HAP-1 (cell line): ENCODE data around the gene ANAPC5.
"Not testable (repeated sequence)": the region's sequence is repeated elsewhere in the genome, so short reads cannot be mapped to it uniquely, and the experiment has no call there.

Experiments used
- DNase-seq, 2 experiments: peaks; one replicate each; pipeline ENCODE4 v3.0.0-alpha.2; 2016 to 2020; ENCODE audit warnings: low spot score in 2 of 2
- H3K27me3 ChIP-seq: fragments of 250-450 bp; sonication (Bioruptor Pico); 2 replicates; pipeline ENCODE4 v1.5.1; 2020; ENCODE audit warnings: low read depth, mild to moderate bottlenecking, moderate library complexity
- H3K36me3 ChIP-seq: fragments of 250-450 bp; sonication (Bioruptor Pico); replicated peaks from 2 replicates; pipeline ENCODE4 v1.5.1; 2020; ENCODE audit warnings: mild to moderate bottlenecking
- H3K4me1 ChIP-seq: fragments of 250-450 bp; sonication (Bioruptor Pico); 2 replicates; pipeline ENCODE4 v1.5.1; 2020; ENCODE audit warnings: mild to moderate bottlenecking
- H3K4me3 ChIP-seq: fragments of 250-450 bp; sonication (Bioruptor Pico); 2 replicates; pipeline ENCODE4 v1.5.1; 2020; ENCODE audit warnings: mild to moderate bottlenecking, moderate library complexity
- H3K9me3 ChIP-seq: fragments of 250-450 bp; sonication (Bioruptor Pico); 2 replicates; pipeline ENCODE4 v1.5.1; 2020; ENCODE audit warnings: mild to moderate bottlenecking, moderate library complexity
- in situ Hi-C: fragments of 300-500 bp; cut with MboI; formaldehyde crosslinking; loops from 3 replicates; pipeline ENCODE4 v1.14.3; 2020; ENCODE audit warnings: low sequenced_read_pairs, inconsistent platforms, mixed read lengths

Gene ANAPC5

DNA sequence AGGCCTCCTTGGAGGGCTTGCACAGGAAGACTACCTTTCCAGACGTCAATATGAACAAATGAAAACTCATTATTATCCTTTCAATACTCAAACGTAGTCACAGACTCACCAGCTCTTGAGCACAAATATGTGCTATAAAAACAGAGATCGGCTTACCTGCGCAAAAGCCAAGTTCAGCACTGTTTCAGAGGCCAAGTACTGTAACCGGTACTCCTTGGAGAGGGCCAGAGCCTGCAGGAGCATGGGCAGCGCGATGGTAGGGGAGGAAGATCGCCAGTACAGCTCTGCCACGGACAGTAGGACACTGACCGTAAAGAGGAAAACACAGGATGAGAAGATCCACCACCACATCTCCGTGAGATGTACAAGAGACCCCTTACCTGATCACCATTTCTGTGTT is 34.1 kb downstream of the ANAPC5 start:
- H3K36me3 ChIP-seq = peaks cover 47% of the 10 kb centered on the region
- in situ Hi-C loops = no loop called here

GRCh38 chr12:121314431-121314830 is 37.8 kb downstream of the ANAPC5 start:
- in situ Hi-C loops = no loop called here
- DNase-seq = no peak
- Histone ChIP-seq H3K9me3 (no peaks in the 10 kb centered on the region), H3K27me3 (no peaks in the 10 kb centered on the region), H3K4me3 (no peak overlapping the region), H3K36me3 (peaks cover 50% of the 10 kb centered on the region), H3K4me1 (no peaks in the 10 kb centered on the region)

More for the DNA sequence above, 34.1 kb downstream of the ANAPC5 start:
- Histone ChIP-seq H3K4me3 (no peak overlapping the region), H3K27me3 (no peaks in the 10 kb centered on the region), H3K4me1 (no peaks in the 10 kb centered on the region), H3K9me3 (no peaks in the 10 kb centered on the region)
- no peak for DNase-seq

GRCh38 chr12:121310231-121310630 is 42.0 kb downstream of the ANAPC5 start:
- peaks cover 40% of the 10 kb centered on the region for H3K36me3 ChIP-seq
- DNase-seq, H3K9me3 ChIP-seq, H3K27me3 ChIP-seq, H3K4me1 ChIP-seq, H3K4me3 ChIP-seq, in situ Hi-C loops: not testable (repeated sequence)

- H3K27me3 ChIP-seq, H3K4me3 ChIP-seq, DNase-seq, H3K9me3 ChIP-seq, in situ Hi-C loops, H3K4me1 ChIP-seq: not testable (repeated sequence)
- H3K36me3 ChIP-seq = peaks cover 37% of the 10 kb centered on the region
These were observed 44.8 kb downstream of the ANAPC5 start for GRCh38 chr12:121307397-121307796.

GRCh38 chr12:121304306-121304705 is 47.9 kb downstream of the ANAPC5 start:
- no peaks in the 10 kb centered on the region for H3K9me3 ChIP-seq
- DNase-seq = no peak
- H3K4me3 ChIP-seq = no peak overlapping the region
- H3K27me3 ChIP-seq = no peaks in the 10 kb centered on the region
- in situ Hi-C loops = no loop called here
- H3K36me3 ChIP-seq = peaks cover 13% of the 10 kb centered on the region
- no peaks in the 10 kb centered on the region for H3K4me1 ChIP-seq

DNA sequence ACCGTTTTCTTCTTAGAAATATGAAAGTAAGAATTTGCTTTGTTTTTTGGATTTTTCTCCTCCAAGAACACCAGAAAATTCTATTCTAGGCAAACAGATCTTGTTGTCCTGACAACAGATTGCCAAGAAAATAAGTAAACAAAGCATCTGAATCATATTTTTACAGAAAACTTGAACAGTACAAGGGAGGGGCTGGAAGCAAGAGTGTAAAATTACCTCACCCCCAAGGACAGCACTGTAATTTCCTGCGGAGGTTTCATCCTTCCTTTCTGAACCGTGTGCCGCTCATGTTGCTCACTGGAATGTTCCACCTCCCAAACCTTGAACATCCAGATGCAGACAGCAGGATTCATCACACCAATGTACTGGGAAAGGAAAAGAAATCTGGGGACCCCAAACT is 50.3 kb downstream of the ANAPC5 start:
- in situ Hi-C loops = no loop called here
- Histone ChIP-seq H3K27me3 (no peaks in the 10 kb centered on the region), H3K4me1 (peaks cover 5% of the 10 kb centered on the region; the same call in 1 of the 2 replicates)

GRCh38 chr12:121300083-121300819 is 52.0 kb downstream of the ANAPC5 start:
- Histone ChIP-seq H3K4me1 (peaks cover 5% of the 10 kb centered on the region), H3K9me3 (no peaks in the 10 kb centered on the region), H3K4me3 (no peak overlapping the region), H3K27me3 (no peaks in the 10 kb centered on the region), H3K36me3 (0 out of 2 replicates have a peak, but pooled peaks cover 3% of the 10 kb centered on the region)
- DNase-seq = no peak
- in situ Hi-C loops = no loop called here

More for the DNA sequence above, 50.3 kb downstream of the ANAPC5 start:
- no peak for DNase-seq
- Histone ChIP-seq H3K36me3 (no peaks in the 10 kb centered on the region), H3K9me3 (no peaks in the 10 kb centered on the region), H3K4me3 (no peak overlapping the region)

GRCh38 chr12:121299662-121300061 is 52.5 kb downstream of the ANAPC5 start:
- in situ Hi-C loops = no loop called here
- no peak overlapping the region for H3K4me3 ChIP-seq
- DNase-seq = no peak
- H3K9me3 ChIP-seq = no peaks in the 10 kb centered on the region
- H3K27me3 ChIP-seq = no peaks in the 10 kb centered on the region
- H3K4me1 ChIP-seq = peaks cover 11% of the 10 kb centered on the region
- 0 out of 2 replicates have a peak, but pooled peaks cover 3% of the 10 kb centered on the region for H3K36me3 ChIP-seq

GRCh38 chr12:121298411-121298810 is 53.8 kb downstream of the ANAPC5 start:
- H3K27me3 ChIP-seq, H3K36me3 ChIP-seq, DNase-seq, H3K9me3 ChIP-seq, H3K4me3 ChIP-seq, in situ Hi-C loops: not testable (repeated sequence)
- peaks cover 12% of the 10 kb centered on the region for H3K4me1 ChIP-seq

- Histone ChIP-seq H3K9me3 (no peaks in the 10 kb centered on the region), H3K4me1 (peaks cover 12% of the 10 kb centered on the region), H3K4me3 (peak overlapping the region; percentile 67), H3K36me3 (peaks cover 8% of the 10 kb centered on the region), H3K27me3 (no peaks in the 10 kb centered on the region)
- no peak for DNase-seq
- in situ Hi-C loops = no loop called here
These were observed 54.7 kb downstream of the ANAPC5 start for GRCh38 chr12:121297435-121297991.

DNA sequence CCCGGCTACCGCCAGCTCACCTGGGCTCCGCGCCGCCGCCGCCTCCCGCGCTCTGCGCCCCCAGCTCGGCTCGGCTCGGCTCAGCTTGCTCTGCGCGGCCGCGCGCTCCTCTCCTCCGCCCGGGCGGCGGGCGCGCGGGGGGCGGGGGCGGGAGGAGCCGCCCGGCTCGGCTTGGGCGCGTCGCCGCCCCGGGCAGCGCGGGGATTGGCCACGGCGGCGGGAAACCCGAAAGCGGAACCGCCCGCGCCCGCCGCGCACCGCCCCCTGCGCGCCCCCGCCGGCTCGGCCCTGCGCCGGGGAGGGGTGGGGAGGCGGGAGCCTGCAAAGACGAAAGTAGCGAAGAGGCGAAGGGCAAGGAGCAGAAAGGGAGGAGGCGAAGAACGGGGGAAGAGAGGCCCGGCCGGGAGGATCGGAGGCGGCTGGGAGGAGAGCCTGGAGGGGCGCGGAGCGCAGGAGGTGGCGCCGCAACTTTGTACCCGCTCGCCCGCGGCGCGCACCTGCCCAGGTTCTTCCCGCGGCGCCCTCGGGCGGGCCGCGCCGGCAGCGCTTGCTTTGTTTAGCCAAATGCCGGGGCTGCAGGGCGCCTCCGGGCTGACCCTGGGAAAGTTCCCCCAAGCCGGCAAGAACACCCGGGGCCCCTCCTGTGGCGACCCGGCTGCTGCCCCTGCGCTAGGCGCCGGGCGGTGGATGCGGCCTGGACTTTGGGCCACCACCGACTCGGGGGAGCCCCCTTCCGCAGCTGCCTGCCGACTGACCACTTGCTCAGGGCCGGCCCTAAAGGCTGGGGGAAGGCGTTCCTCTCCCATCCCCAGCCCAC is 55.4 kb downstream of the ANAPC5 start, which contains the start of gene CAMKK2:
Gene CAMKK2 (minus strand): TSS at position 92 of the 817 bp plus-strand sequence. CDS start 22,183 bp downstream, outside the sequence.
- Histone ChIP-seq H3K36me3 (peaks cover 15% of the 10 kb centered on the region), H3K4me1 (peaks cover 12% of the 10 kb centered on the region), H3K27me3 (no peaks in the 10 kb centered on the region), H3K9me3 (no peaks in the 10 kb centered on the region), H3K4me3 (peak within 1 kb of the TSS; percentile 89)
- in situ Hi-C loops = no loop called here
- peak; percentile 79 to 88 for DNase-seq

DNA sequence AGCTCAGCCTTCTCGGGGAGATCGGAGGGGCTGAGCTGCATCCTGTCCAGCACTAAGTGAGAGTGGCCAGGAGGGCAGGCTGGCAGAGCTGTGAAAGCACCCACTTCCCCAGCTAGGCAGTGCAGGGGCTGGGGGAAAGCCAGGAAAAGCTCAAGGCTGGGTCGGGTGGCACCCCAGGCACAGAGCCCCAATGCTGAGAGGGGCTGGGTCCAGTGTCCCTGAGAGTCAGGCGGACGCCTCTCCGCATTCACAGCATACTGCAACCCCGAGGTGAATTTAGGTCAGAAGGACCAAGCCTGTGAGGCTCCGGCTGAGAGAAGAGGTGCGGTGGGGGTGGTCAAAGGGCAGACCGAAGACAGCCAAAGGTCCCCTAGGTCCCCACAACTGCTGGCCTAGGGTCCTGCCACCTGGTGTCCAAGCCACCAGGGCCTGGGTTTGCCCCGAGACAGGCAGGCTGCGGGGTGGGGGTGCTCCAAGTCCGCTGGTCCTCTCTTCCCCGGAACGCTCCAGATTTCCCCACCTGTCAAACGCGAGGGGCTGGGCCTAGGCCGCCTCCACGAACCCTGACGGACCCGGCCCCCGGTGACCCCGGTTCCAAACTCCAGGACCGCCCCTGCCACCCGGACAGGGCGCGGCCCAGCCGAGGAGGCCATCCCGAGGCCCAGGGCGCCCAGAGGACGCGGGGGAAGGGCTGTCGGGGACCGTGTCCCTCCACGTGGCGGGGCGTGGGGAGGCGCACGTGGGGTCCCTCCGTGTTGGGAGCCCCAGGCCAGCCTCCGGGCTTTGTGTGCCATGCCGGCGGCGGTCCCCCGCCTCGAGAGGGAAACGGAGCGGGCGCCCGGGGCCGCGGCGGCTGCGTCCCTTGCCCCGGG is 56.2 kb downstream of the ANAPC5 start:
- H3K4me3 ChIP-seq = peak overlapping the region; percentile 89
- peaks cover 22% of the 10 kb centered on the region for H3K36me3 ChIP-seq
- H3K27me3 ChIP-seq = no peaks in the 10 kb centered on the region
- no peaks in the 10 kb centered on the region for H3K9me3 ChIP-seq
- in situ Hi-C loops = no loop called here
- peaks cover 12% of the 10 kb centered on the region for H3K4me1 ChIP-seq
- DNase-seq = peak in 1 of 2 experiments; percentile 47

DNA sequence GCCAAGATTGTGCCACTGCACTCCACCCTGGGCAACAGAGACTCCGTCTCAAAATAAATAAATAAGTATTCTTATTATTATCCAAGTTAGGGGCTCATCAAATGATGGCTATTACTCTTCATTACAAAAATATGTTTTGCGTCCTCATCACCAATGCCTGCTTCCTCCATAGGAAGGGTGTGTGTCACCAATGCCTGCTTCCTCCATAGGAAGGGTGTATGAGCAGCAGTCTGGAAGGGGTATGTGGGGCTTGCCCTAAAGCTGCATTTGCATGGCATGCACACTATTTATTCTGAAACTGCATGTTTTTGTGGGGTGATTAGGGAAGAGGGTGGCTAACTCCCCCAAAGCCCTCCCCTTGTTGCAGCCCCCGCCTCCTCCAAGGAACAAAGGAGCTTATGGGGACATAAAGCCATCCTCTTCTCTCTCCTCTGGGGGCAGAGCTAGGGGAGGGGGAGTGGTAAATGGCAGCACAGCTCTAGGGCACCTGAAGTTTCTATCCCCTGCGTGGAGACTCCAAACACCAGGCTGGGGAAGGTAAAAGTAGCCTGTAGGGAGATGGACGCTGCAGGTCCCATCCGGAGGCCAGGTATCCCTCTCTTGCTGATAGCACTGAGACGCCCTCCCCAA is 57.0 kb downstream of the ANAPC5 start:
- in situ Hi-C loops = no loop called here
- peaks cover 23% of the 10 kb centered on the region for H3K36me3 ChIP-seq
- H3K27me3 ChIP-seq = no peaks in the 10 kb centered on the region
- peak; percentile 42 to 67 for DNase-seq
- H3K9me3 ChIP-seq = no peaks in the 10 kb centered on the region
- H3K4me1 ChIP-seq = peaks cover 12% of the 10 kb centered on the region
- H3K4me3 ChIP-seq = peak overlapping the region; percentile 89
